ENCODE results near the gene TAF12.
"Not testable (repeated sequence)": the region's sequence is repeated elsewhere in the genome, so short reads cannot be mapped to it uniquely, and the experiment has no call there.

The TAF12 gene

GRCh38 chr1:28601696-28602095 is 41.2 kb downstream of the TAF12 start:
- Histone ChIP-seq H3K27ac (peak overlapping the region; percentile 34 to 60), H3K4me3 (no peak overlapping the region)
- TF ChIP-seq CTCF (IDR thresholded peaks at IDR 0.05): no peak
- DNase-seq (ENCODE audit: low spot score): no peak

GRCh38 chr1:28596276-28596675 is 46.6 kb downstream of the TAF12 start:
- not testable (repeated sequence) for DNase-seq (ENCODE audit: low spot score); H3K27ac ChIP-seq; H3K4me3 ChIP-seq

GRCh38 chr1:28595412-28596191 is 47.3 kb downstream of the TAF12 start:
- Histone ChIP-seq H3K27ac (no peak overlapping the region), H3K4me3 (no peak overlapping the region)
- TF ChIP-seq CTCF (IDR thresholded peaks at IDR 0.05): no peak
- DNase-seq (ENCODE audit: low spot score): no peak

- DNase-seq (ENCODE audit: low spot score); H3K4me3 ChIP-seq; H3K27ac ChIP-seq: not testable (repeated sequence)
These were observed 48.0 kb downstream of the TAF12 start for GRCh38 chr1:28594686-28595411.

- not testable (repeated sequence) for H3K27ac ChIP-seq; DNase-seq (ENCODE audit: low spot score); H3K4me3 ChIP-seq
These were observed 48.9 kb downstream of the TAF12 start for GRCh38 chr1:28593988-28594356.

GRCh38 chr1:28592321-28593071 is 50.4 kb downstream of the TAF12 start:
- H3K4me3 ChIP-seq: peak overlapping the region; percentile 81
- H3K27ac ChIP-seq: peak overlapping the region in 1 of 2 donors; percentile 56
- TF ChIP-seq CTCF (IDR thresholded peaks at IDR 0.05): no peak
- no peak for DNase-seq (ENCODE audit: low spot score)

- peak within 1 kb of the TSS; percentile 81 for H3K4me3 ChIP-seq
- no peak for TF ChIP-seq CTCF (IDR thresholded peaks at IDR 0.05)
- DNase-seq (ENCODE audit: low spot score): no peak
- H3K27ac ChIP-seq: peak within 1 kb of the TSS in 1 of 2 donors; percentile 56
These were observed 51.1 kb downstream of the TAF12 start, which contains the start of gene RAB42 for GRCh38 chr1:28591708-28592320. TSS of gene RAB42 (plus strand) at chr1:28592265. CDS start at chr1:28592512, 247 bp downstream.

- H3K27ac ChIP-seq; DNase-seq (ENCODE audit: low spot score); H3K4me3 ChIP-seq: not testable (repeated sequence)
These were observed 56.1 kb downstream of the TAF12 start for GRCh38 chr1:28586585-28587391.

All from coronary artery (tissue), 2 donors.